ENCODE data around the gene AVL9.

AVL9 gene

GRCh38 chr7:32569388-32570289 is 74.3 kb downstream of the AVL9 start:
- no peak for TF ChIP-seq CTCF (IDR thresholded peaks at IDR 0.05; ENCODE audit: control insufficient read depth, extremely low read depth, insufficient read depth)
- no peak overlapping the region for H3K4me3 ChIP-seq (ENCODE audit: low read depth, low read length)
- peak; percentile 7 for DNase-seq (ENCODE audit: low read depth)

GRCh38 chr7:32573110-32573687 is 77.9 kb downstream of the AVL9 start:
- H3K4me3 ChIP-seq (ENCODE audit: low read depth, low read length): no peak overlapping the region
- DNase-seq (ENCODE audit: low read depth): no peak
- TF ChIP-seq CTCF (IDR thresholded peaks at IDR 0.05; ENCODE audit: control insufficient read depth, extremely low read depth, insufficient read depth): no peak

- no peak for TF ChIP-seq CTCF (IDR thresholded peaks at IDR 0.05; ENCODE audit: control insufficient read depth, extremely low read depth, insufficient read depth)
Observed at GRCh38 chr7:32574626-32575025, 79.3 kb downstream of the AVL9 start.

GRCh38 chr7:32577421-32577820 is 82.1 kb downstream of the AVL9 start:
- no peak for DNase-seq (ENCODE audit: low read depth)
- TF ChIP-seq CTCF (IDR thresholded peaks at IDR 0.05; ENCODE audit: control insufficient read depth, extremely low read depth, insufficient read depth): no peak
- H3K4me3 ChIP-seq (ENCODE audit: low read depth, low read length): no peak overlapping the region

More at GRCh38 chr7:32574626-32575025, 79.3 kb downstream of the AVL9 start:
- H3K4me3 ChIP-seq (ENCODE audit: low read depth, low read length): no peak overlapping the region
- no peak for DNase-seq (ENCODE audit: low read depth)

GRCh38 chr7:32579776-32580175 is 84.5 kb downstream of the AVL9 start:
- no peak for DNase-seq (ENCODE audit: low read depth)
- TF ChIP-seq CTCF (IDR thresholded peaks at IDR 0.05; ENCODE audit: control insufficient read depth, extremely low read depth, insufficient read depth): no peak
- no peak overlapping the region for H3K4me3 ChIP-seq (ENCODE audit: low read depth, low read length)

- H3K4me3 ChIP-seq (ENCODE audit: low read depth, low read length): no peak overlapping the region
- TF ChIP-seq CTCF (IDR thresholded peaks at IDR 0.05; ENCODE audit: control insufficient read depth, extremely low read depth, insufficient read depth): no peak
- DNase-seq (ENCODE audit: low read depth): no peak
Observed at GRCh38 chr7:32580646-32581045, 85.4 kb downstream of the AVL9 start.

Measured in LNCaP clone FGC (cell line).